ENCODE results near the gene BLVRB. TPM values are rescaled to one million over a fixed set of nuclear protein-coding genes. Genes with fewer than 3 reads are reported as not detected.
"Not testable (repeated sequence)": the region's sequence is repeated elsewhere in the genome, so short reads cannot be mapped to it uniquely, and the experiment has no call there.

BLVRB gene
- total RNA-seq, 1 donor from 2014 or later, result 6.1 TPM

DNA sequence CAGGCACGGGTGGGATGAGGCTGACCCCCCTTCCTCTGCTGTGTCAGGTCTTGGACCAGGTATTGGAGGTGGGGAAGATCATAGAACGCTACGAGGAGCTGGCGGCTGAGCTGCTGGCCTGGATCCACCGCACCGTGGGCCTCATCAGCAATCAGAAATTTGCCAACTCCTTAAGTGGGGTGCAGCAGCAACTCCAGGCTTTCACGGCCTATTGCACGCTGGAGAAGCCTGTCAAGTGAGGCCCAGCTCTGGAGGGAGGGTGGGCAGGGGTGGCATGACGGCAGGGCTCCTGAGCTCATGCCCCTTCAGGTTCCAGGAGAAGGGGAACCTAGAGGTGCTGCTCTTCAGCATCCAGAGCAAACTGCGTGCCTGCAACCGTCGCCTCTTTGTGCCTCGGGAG lies 36.5 kb upstream of the BLVRB start:
- H3K4me1 Mint-ChIP-seq (ENCODE audit: low read depth), result no peaks in the 10 kb centered on the region
- H3K9me3 Mint-ChIP-seq, result no peaks in the 10 kb centered on the region
- no peaks in the 10 kb centered on the region for H3K36me3 Mint-ChIP-seq (ENCODE audit: low read depth)
- no peak overlapping the region for H3K4me3 Mint-ChIP-seq
- H3K27me3 Mint-ChIP-seq (ENCODE audit: insufficient read depth), result peaks cover 9% of the 10 kb centered on the region
- DNase-seq (ENCODE audit: low spot score), result no peak
- intact Hi-C loops (cut with micrococcal nuclease), result no loop called here
- H3K27ac Mint-ChIP-seq, result no peak overlapping the region

DNA sequence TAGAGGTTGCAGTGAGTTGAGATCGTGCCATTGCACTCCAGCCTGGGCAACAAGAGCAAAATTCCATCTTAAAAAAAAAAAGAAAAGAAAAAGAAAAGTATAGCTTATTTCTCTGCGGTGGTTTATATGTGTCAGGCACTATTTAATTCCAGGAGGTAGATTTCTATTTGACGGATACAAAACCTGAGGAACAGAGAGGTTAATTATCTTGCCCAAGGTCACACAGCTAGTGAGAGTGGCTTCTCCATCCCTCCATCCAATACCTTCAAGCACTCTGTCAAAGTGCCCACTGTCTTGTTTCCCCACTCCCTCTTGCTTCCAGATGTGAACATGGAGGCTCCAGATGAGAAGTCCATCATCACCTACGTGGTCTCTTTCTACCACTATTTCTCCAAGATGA lies 36.1 kb upstream of the BLVRB start:
- Mint-ChIP-seq H3K36me3 (ENCODE audit: low read depth) (no peaks in the 10 kb centered on the region), H3K4me3 (no peak overlapping the region), H3K4me1 (ENCODE audit: low read depth) (no peaks in the 10 kb centered on the region), H3K9me3 (no peaks in the 10 kb centered on the region), H3K27me3 (ENCODE audit: insufficient read depth) (peaks cover 9% of the 10 kb centered on the region), H3K27ac (no peak overlapping the region)
- intact Hi-C loops (cut with micrococcal nuclease), result no loop called here
- DNase-seq (ENCODE audit: low spot score), result no peak

DNA sequence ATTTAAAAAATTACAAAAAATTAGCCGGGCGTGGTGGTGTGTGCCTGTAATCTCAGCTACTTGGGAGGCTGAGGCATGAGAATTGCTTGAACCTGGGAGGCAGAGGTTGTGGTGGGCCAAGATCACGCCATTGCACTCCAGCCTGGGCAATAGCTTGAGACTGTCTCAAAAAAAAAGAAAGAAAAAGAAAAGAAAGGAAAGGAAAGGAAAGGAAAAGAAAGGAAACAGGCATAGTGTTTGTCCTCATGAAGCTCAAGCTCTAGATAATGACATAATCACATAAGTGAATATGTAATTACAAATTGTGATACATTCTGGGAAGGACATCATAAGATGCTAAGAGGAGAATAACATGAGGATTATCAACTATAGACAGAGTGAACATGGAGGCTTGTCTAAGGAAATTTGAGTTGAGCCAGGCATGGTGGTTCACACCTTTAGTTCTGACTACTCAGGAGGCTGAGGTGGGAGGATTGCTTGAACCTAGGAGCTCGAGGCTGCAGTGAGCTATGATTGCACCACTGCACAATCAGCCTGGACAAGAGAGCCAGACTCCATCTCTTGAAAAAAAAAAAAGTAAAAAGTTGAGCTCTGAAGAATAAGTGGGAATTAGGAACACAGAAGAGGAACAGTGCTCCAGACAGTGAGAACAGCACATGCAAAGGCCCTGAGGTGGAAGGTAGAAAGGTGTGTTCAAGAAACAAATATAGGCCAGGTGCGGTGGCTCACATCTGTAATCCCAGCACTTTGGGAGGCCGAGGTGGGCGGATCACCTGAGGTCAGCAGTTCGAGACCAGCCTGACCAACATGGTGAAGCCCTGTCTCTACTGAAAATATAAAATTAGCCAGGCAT lies 35.4 kb upstream of the BLVRB start:
- H3K27me3 Mint-ChIP-seq (ENCODE audit: insufficient read depth); DNase-seq (ENCODE audit: low spot score); H3K4me3 Mint-ChIP-seq; H3K27ac Mint-ChIP-seq; H3K36me3 Mint-ChIP-seq (ENCODE audit: low read depth); H3K9me3 Mint-ChIP-seq; intact Hi-C loops (cut with micrococcal nuclease); H3K4me1 Mint-ChIP-seq (ENCODE audit: low read depth): not testable (repeated sequence)

DNA sequence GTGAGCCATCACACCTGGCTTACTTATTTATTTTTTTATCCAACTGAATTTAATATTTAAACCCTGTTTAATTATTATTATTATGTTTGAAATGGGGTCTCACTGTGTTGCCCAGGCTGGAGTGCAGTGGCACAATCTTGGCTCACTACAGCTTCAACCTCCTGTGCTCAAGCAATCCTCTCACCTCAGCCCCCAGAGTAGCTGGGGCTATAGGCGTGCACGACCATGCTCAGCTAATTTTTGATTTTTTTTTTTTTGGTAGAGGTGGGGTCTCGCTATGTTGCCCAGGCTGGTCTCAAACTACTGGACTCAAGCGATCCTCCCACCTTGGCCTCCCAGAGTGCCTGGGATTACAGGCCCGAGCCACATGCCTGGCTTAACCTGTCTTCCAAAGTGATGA lies 33.8 kb upstream of the BLVRB start:
- no peak overlapping the region for H3K4me3 Mint-ChIP-seq
- DNase-seq (ENCODE audit: low spot score), result no peak

DNA sequence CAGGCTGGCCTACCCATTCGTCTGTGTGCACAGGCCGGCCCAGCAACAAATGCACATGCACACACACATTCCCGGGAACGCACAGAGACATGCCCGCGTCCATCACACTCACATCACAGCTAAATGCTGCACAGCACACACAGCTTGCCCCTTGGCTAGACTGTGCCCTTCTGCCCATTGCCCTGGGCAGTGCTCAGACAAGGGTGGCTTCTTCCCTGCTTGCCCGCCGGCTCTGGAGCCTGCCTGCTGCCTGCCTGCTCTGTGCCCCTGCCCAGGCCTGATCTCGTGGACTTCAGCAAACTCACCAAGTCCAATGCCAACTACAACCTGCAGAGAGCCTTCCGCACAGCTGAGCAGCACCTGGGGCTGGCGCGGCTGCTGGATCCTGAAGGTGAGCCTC lies 31.7 kb upstream of the BLVRB start:
- peaks cover 9% of the 10 kb centered on the region for H3K27me3 Mint-ChIP-seq (ENCODE audit: insufficient read depth)
- no peak overlapping the region for H3K4me3 Mint-ChIP-seq
- intact Hi-C loops (cut with micrococcal nuclease), result no loop called here
- H3K9me3 Mint-ChIP-seq, result no peaks in the 10 kb centered on the region
- DNase-seq (ENCODE audit: low spot score), result no peak
- H3K27ac Mint-ChIP-seq, result no peak overlapping the region
- no peaks in the 10 kb centered on the region for H3K4me1 Mint-ChIP-seq (ENCODE audit: low read depth)
- no peaks in the 10 kb centered on the region for H3K36me3 Mint-ChIP-seq (ENCODE audit: low read depth)

More for the DNA sequence above, 33.8 kb upstream of the BLVRB start:
- H3K27ac Mint-ChIP-seq, result no peak overlapping the region
- H3K27me3 Mint-ChIP-seq (ENCODE audit: insufficient read depth), result peaks cover 14% of the 10 kb centered on the region
- intact Hi-C loops (cut with micrococcal nuclease), result no loop called here
- H3K4me1 Mint-ChIP-seq (ENCODE audit: low read depth), result no peaks in the 10 kb centered on the region
- H3K9me3 Mint-ChIP-seq, result no peaks in the 10 kb centered on the region
- no peaks in the 10 kb centered on the region for H3K36me3 Mint-ChIP-seq (ENCODE audit: low read depth)

DNA sequence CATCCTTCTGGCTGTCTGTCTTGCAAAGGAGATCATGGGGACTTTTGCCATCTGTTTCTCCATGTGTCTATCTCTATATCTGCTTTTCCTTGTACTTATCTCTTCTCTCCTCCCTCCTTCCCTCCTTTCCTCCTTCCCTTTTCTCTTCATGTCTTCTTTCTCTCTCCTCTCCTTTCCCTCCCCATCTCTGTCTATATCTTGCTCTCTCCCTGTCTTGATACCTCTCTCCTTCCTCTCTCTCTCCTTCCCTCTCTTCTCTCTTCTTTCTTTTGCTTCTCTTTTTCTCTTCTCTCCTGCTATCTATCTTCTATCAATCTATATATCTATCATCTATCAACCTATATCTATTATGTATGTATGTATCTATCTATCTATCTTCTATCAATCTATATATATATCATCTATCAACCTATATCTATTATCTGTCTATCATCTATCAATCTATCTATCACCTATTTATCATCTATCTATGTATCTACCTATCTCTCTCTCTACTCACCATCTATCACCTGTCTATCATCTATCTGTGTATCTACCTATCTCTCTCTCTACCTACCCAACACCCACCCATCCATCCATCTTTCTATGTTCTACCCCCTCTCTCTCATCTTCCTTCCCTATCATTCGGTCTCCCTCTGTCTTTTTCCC lies 28.8 kb upstream of the BLVRB start:
- Mint-ChIP-seq H3K4me3 (no peak overlapping the region), H3K27me3 (ENCODE audit: insufficient read depth) (peaks cover 14% of the 10 kb centered on the region), H3K27ac (no peak overlapping the region), H3K4me1 (ENCODE audit: low read depth) (no peaks in the 10 kb centered on the region), H3K9me3 (no peaks in the 10 kb centered on the region), H3K36me3 (ENCODE audit: low read depth) (no peaks in the 10 kb centered on the region)
- DNase-seq (ENCODE audit: low spot score), result no peak
- intact Hi-C loops (cut with micrococcal nuclease), result no loop called here

DNA sequence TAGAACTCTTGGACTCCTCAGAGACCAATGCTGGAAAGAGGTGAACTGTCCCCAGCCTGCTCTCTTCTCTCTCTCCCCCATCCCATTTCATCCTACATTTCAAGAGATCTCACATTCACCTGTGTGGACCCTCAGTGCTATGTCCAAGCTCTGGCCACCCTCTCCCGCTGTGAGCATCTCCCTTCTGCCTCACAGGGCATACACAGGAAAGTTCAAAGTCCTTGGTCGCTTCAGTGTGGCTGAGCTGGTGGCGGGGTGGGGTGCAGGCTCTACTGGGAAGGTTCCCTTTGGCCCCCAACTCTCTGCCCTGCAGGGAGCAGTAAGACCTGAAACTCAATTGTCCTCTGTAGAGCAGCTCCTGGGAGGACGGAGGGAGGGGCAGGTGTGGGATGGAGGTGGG lies 28.2 kb upstream of the BLVRB start:
- intact Hi-C loops (cut with micrococcal nuclease), result no loop called here
- no peaks in the 10 kb centered on the region for H3K9me3 Mint-ChIP-seq
- DNase-seq (ENCODE audit: low spot score), result no peak
- no peaks in the 10 kb centered on the region for H3K4me1 Mint-ChIP-seq (ENCODE audit: low read depth)
- H3K27me3 Mint-ChIP-seq (ENCODE audit: insufficient read depth), result peaks cover 14% of the 10 kb centered on the region
- H3K36me3 Mint-ChIP-seq (ENCODE audit: low read depth), result no peaks in the 10 kb centered on the region
- H3K27ac Mint-ChIP-seq, result no peak overlapping the region
- no peak overlapping the region for H3K4me3 Mint-ChIP-seq

DNA sequence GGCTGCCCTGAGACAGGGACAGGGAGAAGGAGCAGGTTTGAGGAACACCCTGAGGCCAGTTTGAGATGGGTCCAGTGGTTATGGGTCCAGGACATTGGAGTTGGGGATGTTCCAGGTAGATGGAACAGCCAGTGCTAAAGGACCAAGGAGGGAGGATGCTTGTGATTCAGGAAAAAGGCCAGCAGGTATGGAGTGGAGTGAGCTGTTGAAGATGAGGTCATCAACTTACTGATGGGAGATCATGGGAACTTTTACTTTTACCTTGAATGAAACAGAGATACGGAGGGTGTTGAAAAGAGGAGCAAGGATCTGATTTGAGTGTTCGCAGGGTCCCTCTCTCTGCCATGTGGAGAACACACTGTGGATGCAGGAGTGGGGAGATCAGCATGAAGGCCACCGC lies 26.7 kb upstream of the BLVRB start:
- DNase-seq (ENCODE audit: low spot score), result no peak
- Mint-ChIP-seq H3K36me3 (ENCODE audit: low read depth) (no peaks in the 10 kb centered on the region), H3K27me3 (ENCODE audit: insufficient read depth) (peaks cover 16% of the 10 kb centered on the region), H3K4me3 (no peak overlapping the region), H3K9me3 (no peaks in the 10 kb centered on the region), H3K4me1 (ENCODE audit: low read depth) (no peaks in the 10 kb centered on the region), H3K27ac (no peak overlapping the region)
- intact Hi-C loops (cut with micrococcal nuclease), result no loop called here

DNA sequence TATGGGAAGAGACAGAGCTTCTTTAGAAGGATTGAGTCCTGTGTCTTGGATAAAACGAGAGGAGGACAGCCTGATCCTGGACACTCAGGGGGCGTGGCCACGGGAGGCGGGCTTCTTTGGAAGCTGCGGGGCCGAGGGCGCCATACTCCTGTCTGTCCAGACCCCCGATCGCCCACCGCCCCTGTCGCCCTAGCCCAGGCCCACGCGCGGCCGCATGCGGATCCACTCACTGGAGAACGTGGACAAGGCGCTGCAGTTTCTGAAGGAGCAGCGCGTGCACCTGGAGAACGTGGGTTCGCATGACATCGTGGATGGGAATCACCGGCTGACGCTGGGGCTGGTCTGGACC lies 24.3 kb upstream of the BLVRB start:
- Mint-ChIP-seq H3K9me3 (no peaks in the 10 kb centered on the region), H3K36me3 (ENCODE audit: low read depth) (no peaks in the 10 kb centered on the region), H3K27ac (no peak overlapping the region), H3K4me3 (no peak overlapping the region), H3K27me3 (ENCODE audit: insufficient read depth) (peaks cover 21% of the 10 kb centered on the region), H3K4me1 (ENCODE audit: low read depth) (no peaks in the 10 kb centered on the region)
- intact Hi-C loops (cut with micrococcal nuclease), result no loop called here
- DNase-seq (ENCODE audit: low spot score), result no peak

DNA sequence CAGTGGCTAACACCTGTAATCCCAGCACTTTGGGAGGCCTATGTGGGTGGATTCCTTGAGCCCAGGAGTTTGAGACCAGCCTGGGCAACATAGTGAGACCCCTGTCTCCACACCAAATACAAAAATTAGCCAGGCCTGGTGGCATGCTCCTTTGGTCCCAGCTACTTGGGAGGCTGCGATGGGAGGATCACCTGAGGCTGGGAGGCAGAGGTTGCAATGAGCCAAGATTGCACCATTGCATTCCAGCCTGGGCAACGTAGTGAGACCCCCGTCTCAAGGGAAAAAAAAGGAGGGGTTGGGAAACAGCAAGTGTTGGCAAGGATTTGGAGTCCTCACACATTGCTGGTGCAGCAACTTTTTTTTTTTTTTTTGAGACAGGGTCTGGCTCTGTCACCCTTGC lies 20.5 kb upstream of the BLVRB start:
- Mint-ChIP-seq H3K4me3 (no peak overlapping the region), H3K9me3 (no peaks in the 10 kb centered on the region), H3K36me3 (ENCODE audit: low read depth) (no peaks in the 10 kb centered on the region), H3K4me1 (ENCODE audit: low read depth) (no peaks in the 10 kb centered on the region), H3K27ac (no peak overlapping the region), H3K27me3 (ENCODE audit: insufficient read depth) (peaks cover 21% of the 10 kb centered on the region)
- no peak for DNase-seq (ENCODE audit: low spot score)
- intact Hi-C loops (cut with micrococcal nuclease), result no loop called here

DNA sequence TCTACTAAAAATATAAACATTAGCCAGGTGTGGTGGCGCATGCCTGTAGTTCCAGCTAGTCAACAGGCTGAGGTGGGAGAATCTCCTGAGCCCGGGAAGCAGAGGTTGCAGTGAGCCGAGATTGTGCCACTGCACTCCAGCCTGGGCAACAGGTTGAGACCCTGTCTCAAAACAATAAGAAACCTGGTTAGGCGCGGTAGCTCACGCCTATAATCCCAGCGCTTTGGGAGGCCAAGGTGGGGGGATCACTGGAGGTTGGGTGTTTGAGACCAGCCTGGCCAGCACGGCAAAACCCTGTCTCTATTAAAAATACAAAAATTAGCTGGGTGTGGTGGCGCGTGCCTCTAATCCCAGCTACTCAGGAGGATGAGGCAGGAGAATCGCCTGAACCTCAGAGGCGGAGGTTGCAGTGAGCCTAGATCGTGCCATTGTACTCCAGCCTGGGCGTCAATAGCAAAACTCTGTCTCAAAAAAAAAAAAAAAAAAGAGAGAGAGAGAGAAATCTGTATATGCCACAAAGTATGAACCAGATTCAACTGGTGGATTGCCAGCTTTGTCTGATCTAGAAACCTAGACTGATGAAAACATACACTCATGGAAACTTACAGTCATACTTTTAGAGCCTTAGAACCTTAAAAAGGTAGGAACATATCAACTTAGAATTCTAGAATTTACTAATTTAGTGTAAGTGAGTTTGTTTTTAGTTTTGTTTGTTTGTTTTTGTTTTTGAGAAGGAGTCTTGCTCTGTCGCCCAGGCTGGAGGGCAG lies 10.5 kb upstream of the BLVRB start:
- intact Hi-C loops (cut with micrococcal nuclease); H3K27ac Mint-ChIP-seq; H3K4me1 Mint-ChIP-seq (ENCODE audit: low read depth); H3K27me3 Mint-ChIP-seq (ENCODE audit: insufficient read depth); DNase-seq (ENCODE audit: low spot score); H3K9me3 Mint-ChIP-seq; H3K36me3 Mint-ChIP-seq (ENCODE audit: low read depth); H3K4me3 Mint-ChIP-seq: not testable (repeated sequence)

DNA sequence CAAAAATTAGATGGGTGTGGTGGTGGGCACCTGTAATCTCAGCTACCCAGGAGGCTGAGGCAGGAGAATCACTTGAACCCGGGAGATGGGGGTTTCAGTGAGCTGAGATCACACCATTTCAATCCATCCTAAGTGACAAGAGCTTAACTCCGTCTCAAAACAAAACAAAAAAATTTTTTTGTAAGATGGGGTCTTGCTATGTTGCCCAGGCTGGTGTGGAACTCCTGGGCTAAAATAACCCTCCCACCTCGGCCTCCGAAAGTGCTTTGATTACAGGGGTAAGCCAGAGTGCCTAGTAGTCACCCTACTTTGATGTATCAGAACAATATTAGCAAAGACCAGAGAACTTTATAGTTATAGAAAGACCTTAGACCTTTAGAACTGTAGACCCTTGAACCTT lies 9.2 kb upstream of the BLVRB start:
- DNase-seq (ENCODE audit: low spot score), result no peak
- Mint-ChIP-seq H3K27me3 (ENCODE audit: insufficient read depth) (peaks cover 2% of the 10 kb centered on the region), H3K9me3 (no peaks in the 10 kb centered on the region), H3K4me3 (no peak overlapping the region), H3K4me1 (ENCODE audit: low read depth) (no peaks in the 10 kb centered on the region), H3K27ac (no peak overlapping the region), H3K36me3 (ENCODE audit: low read depth) (no peaks in the 10 kb centered on the region)
- intact Hi-C loops (cut with micrococcal nuclease), result no loop called here

DNA sequence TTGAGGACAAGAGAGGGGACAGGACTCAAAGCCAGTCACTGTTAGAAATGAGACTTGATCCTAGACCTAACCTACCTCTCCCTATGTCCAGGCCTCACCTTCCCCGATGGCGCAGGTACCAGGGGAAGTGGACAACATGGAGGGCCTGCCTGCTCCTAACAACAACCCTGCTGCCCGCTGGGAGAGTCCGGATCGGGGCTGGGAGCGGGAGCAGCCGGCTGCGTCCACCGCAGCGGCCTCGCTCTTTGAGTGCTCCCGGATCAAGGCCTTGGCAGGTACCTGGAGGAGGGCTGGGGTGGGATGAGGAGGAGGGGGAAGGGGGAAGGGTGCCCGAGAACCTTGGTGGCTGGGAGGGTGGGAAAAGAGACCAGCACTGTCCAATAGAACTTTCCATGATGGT lies 7.0 kb upstream of the BLVRB start:
- H3K4me1 Mint-ChIP-seq (ENCODE audit: low read depth), result no peaks in the 10 kb centered on the region
- H3K9me3 Mint-ChIP-seq, result no peaks in the 10 kb centered on the region
- DNase-seq (ENCODE audit: low spot score), result no peak
- H3K27me3 Mint-ChIP-seq (ENCODE audit: insufficient read depth), result peaks cover 19% of the 10 kb centered on the region
- intact Hi-C loops (cut with micrococcal nuclease), result no loop called here
- H3K27ac Mint-ChIP-seq, result no peak overlapping the region
- H3K36me3 Mint-ChIP-seq (ENCODE audit: low read depth), result no peaks in the 10 kb centered on the region
- no peak overlapping the region for H3K4me3 Mint-ChIP-seq

Measured in activated T-helper 1 cell treated with anti-CD3 and anti-CD28 coated beads, Interleukin-12 subunit alpha, Interleukin-12 subunit beta, Interleukin-2, Interleukin-4 antibody, amounts not matched to agents 30 ng/mL and 10 ng/mL and 1 ng/mL, durations not matched to agents 14 hours and 24 hours and 36 hours (primary cell).